GM20431 (cell line): Measurements from ENCODE around the gene EFCAB6.

ENCODE experiments used
- in situ Hi-C: fragments of 300-500 bp; cut with MseI, MboI; formaldehyde crosslinking; loops from one replicate; pipeline ENCODE4 v1.15.0; 2020; ENCODE audit warnings: low sequenced_read_pairs; ENCODE audit not compliant: unreplicated experiment

The EFCAB6 gene

DNA sequence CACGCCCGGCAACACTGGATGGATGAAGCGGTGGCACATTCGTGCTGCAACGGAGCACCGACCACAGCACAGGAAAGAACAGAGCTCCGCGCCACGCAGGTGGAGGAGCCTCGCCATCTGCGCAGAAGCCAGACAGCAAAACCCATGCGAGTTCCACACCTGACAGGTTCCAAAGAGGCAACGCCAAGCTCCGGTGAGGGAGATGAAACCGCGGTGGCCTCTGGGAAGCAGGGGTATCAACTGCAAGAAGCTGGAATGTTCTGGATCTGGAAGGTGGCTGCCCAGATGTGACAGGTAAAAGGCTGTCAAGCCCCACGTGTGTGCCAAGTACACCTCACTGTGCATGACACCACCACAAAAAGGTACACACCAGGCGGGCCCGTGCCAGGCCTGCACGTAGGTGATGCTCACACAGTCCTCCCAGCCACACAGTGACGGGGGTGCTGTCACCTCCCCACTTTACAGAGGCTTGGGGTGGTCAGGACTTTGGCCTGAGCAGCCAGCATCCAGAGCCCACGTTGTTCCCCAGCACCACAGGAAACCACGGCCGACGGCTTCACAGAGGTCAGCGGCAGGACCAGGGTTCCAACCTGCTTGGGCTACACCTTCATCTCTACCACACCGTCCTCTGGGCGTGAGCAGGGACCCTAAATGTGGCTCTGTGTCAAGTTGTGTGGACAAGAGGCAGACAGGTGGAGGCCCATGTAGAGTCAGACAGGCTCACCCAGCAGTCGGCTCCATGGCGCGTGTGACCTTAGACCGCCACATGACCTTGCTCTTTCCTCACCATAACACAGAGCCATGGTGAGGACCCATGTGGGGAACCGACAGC is 19.7 kb upstream of the EFCAB6 start:
- in situ Hi-C loops, result no loop called here

DNA sequence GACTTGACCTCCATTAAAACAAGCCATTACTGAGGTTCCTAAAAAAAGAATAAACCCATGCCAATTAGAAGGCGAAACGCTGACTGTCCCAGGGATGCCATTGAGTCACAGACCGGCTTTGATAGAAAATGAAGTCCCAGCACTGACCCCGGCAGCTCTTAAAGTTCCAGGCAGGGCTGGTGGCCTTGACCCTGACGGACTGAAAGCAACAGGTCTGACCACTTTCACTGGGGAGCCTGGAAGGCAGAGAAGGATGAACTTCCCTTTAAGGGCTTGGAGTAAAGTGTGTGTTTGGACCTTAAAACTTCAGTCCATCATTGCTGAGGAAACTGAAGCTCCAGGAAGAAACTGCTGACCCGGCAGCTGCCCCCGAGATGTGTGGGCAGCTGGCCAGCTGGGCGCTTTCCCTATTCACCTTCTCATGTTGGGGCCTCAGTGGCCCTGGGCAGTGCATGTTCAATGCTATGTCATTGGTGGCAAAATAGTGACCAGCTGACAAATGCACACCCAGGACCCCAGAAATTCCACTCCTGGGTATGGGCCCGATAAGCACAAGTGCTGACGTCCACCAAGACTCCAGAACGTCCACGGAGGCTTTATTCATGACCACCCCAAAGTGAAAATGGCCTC is 18.9 kb upstream of the EFCAB6 start:
- in situ Hi-C loops, result no loop called here

DNA sequence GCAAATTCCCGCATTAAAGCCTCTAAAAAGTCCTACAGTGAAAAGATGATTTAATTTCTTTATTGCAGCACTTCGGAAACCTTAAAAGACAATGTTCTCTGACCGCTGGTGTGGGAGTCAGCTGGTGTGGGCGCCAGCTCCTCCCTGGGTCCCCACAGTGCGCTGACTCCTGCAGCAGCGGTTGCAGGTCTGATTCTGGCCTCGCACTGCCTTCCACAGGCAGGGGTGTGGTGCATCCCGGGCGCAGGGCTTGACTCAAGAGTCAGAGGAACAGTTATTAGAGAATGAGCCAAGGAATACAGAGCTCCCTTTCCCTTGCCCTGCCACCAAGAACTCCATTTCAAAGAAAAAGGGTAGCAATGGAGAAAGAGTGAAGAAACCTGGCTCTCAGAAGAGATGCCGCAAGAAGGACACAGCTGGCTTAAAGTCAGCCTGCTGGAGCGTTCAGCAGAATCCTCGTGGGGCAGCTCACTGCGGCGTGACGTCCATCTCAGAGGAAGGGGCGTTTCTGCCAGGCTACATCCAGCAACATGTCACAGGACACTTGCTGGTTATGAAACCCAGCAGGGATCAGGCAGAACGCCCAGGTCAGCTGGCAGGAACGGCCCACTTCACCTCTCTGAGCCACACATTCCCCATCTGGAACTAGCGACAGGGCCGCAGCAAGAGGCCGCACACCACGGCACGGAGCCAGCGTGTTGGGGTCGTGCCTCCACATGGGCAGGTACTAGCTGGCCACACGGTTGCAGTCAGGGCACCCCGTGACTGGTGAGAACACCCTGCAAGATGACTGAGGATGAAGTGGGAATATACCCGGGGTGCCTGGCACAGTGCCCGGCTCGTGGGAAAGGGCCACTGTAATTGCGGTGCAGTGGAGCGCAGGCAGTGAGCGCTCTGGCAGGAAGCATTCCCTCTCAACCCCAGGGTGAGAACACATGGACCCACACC is 18.1 kb upstream of the EFCAB6 start:
- in situ Hi-C loops, result no loop called here

DNA sequence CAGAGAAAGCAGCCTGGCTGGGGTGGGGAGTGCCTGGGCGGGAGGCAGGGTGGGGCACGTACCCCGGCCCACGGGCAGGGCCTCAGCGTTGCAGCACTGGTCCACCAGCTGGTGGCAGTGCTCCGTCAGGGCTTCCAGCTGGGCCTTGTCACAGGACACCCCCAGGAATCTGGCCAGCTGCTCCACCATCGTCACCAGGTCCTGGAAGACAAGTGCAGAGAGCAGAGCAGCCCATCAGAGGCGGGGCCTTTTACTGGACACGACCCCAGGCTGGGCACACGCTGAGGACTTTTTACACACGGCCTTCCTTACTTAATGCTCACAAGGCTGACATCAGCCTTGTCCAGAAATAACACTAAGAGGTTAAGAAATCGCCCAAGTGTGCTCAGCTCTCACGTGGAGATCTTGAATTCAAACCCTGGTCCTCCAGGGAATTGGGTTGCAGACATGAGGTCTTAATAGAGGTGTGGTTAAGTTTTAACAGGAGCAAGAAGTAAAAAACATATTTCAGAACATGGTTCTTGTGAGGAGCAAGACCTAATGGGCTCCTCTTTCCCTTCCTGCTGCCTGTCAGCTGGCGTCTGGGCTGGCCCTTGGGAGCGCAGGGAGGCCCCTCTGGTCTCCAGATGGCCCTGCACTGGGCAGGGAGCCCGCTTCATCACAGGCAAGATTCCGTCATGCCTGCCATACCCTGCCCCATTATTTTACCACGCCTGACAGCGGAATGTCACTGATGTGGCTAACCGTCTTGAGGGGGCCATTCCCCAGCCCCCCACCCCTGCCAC is 17.1 kb upstream of the EFCAB6 start:
- in situ Hi-C loops, result no loop called here

DNA sequence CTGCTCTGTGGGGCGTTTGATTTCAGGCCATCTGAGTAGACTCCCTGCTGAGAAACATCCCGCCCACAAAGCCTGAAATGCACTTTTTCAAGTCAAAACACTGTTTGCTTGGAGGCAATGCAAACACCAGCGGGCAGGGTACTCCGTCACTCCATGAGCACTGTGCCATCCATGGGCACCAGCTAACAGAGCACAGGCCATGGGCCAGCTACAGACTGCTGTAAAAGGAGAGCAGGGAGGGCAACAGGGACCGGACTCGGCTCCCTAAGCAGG is 16.6 kb upstream of the EFCAB6 start:
- in situ Hi-C loops, result no loop called here

DNA sequence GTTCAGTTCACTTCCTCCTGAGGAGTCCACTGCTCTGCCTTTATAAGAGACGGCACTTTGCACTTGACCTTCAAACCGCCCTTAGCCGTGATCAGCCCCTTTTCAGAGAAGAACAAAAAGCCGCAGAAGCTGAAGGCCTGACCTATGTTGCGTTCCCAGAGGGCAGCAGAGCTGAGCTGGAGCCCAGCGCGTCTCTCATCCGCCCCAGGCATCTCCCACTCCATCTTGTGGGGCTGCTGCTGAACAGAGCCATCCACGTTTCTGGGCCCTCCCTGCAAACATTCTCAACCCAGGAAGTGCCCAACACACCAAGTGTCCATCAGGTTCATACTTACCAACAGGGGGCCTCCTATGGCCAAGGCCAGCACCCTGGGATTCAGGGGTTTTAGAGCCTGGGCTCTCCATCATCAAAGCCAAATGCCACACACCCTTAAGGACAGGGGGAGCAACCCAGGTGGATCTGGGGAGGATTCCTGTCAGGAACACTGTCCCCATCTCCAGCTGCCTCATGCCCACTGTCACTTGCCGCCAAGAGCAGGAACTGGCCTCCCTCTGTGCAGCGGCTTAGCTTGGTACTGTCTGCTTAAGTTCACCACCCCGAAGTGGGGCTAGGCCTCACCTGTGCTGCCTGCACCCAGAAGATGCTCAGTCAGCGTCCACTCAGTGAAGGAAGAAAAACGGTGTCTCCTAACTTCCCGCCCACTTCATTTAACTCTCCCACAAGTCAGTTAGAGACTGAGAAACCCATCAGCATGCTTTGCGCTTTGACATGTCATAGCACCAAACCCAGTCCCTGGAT is 16.0 kb upstream of the EFCAB6 start:
- in situ Hi-C loops, result no loop called here

DNA sequence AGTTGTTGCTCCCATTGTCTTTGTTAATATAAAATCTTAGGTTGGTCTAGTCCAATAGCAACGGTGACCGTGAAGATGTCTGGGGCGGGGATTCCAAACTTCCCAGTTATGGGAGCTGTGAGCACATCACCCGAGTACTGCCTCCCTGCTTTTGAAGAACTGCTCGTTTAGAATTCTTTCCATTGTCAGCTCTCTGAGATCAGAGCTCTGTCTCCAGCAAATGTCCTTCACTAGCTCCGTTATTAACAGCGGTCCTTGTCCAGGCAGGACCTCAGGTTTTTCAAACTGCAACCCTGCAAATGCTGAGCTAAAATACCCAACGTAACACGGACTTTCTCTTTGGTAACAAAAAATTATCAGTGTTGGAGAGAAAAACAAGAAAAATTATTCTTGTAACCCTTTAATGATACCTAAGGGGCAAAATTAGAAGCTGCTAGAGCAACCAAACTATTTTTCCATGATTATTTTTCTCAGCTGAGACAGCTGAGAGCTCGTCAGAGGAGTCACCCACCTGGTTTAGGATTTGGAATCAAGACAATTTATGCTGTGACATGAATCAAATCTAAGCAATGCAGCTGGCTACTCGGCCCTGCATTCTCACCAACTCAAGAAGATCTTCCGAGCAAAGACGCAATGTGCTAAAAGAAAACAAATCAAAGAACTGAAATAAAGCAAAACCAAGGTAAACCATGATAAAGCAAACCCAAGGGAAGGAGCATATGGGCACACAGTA is 15.1 kb upstream of the EFCAB6 start:
- in situ Hi-C loops, result no loop called here

DNA sequence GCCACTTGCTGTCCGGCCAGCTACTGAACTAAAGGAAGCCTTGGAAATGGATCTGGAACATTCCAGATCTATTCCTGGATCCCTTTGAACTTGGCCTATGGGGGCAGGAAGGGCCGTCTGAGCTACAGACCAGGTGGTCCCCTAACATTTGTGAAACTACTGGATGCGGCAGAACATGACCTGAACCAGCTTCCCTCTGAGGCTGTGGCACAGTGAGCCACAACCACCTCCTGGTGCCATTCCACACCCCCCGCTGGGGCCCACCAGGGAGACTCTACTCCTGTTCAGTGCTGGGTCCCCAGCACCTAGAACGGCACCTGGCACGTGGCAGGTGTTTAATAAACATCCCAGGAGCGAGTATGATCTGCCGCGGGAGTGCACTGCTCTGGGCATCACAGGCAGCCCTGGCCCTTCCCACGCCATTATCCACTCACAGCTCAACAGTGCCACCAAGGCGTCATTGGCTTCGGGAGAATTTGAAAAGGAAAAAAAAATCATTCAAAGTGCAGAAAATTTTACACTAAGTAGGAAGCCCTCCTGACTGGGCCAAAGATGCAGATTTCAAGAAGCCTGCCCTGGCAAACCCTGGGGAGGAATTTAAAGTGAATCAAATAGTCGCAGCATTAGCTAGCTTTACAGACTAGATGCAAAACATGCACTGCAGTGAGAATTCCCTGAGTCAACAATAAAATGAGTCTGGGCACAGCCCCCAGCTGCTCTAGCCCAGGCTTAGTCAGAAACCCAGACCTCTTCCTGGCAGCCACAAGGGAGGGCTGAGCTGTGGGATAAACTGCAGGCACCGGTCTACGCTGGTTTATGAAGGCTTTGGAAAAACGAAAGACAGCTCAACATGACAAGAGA is 14.3 kb upstream of the EFCAB6 start:
- in situ Hi-C loops, result no loop called here

DNA sequence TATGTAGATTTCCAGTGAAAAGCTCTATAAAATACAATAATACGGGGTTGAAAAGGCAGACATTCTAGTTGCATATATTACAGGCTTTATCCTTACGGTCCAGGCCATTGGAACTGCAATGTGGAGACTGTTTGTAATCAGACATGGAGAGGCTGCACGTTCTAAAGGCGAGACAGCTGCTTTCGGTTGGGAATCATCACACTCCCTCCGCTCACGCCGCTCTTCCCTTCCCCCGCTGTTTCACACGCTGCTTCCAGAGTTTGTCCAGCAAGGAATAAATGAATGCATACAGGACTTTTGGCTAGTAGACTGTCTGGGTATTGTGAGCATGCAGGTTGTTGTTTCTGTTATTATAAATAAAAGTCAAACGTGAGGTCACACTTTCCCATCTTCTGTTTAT is 13.5 kb upstream of the EFCAB6 start:
- in situ Hi-C loops, result no loop called here

DNA sequence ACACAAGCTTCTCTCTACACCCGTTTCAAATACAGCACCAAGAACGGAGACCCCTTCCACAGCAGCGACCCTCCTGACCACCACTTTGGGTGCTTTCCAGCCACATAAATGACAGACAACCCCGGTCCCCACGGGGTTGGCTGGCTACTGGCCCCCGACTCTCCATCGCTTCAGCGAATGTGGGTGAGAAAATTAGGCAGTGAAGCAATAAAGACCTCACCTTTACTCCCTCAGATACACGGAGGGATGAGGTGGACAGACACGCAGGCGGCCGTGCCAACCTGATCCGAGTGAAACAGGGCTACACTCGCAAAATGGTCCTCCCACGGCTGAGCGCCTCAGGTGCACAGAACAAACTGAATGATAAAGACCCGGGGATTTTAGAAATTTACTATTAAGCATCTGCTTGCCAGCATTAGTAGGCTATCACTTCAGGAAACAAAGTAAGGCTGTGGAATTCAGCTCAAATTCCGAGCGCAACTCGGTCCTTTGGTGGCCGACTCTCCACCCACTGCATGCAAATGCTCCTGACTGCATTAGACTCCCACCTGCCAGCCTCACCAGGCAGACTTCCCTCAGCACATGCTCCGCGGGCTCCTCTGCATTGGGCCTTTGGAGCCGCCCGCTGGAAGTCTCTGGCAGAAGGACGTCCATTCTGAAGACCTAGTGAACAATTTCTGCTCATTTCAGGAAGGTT is 12.8 kb upstream of the EFCAB6 start:
- in situ Hi-C loops, result no loop called here

DNA sequence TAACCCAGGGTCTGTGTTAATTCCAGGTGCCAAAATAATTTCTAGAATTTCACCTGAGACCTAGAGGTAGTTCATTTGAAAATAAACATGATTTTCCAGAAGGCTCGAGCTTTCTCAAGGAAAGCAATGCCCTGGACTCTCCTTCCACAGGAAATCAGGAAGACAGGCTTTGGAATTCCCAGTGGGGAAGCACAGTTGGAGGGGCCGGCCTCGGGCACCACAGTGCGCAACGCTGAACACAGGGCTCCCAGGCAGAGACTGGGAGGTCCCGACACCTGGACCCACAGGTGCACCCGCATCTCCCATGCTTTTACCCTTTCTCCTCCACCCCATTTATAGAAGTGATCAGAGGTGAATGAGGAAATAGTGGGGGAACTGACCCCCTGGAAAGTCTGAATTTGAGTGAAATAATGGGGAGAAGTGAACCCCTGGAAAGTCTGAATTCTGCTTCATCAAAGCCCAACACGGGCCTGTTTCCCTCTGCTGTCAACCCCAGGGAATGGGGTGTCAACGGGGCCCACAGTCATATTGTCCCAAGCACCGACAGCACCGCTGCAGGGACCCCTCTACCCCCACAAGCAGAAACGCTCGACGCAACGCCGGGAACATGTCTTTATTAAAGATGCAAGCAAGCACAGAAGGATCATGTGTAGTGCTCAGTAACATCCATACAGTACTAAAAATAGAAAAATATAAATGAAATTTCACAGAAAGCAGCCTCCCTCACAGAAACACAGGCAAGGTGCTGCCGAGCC is 12.0 kb upstream of the EFCAB6 start:
- in situ Hi-C loops, result no loop called here

DNA sequence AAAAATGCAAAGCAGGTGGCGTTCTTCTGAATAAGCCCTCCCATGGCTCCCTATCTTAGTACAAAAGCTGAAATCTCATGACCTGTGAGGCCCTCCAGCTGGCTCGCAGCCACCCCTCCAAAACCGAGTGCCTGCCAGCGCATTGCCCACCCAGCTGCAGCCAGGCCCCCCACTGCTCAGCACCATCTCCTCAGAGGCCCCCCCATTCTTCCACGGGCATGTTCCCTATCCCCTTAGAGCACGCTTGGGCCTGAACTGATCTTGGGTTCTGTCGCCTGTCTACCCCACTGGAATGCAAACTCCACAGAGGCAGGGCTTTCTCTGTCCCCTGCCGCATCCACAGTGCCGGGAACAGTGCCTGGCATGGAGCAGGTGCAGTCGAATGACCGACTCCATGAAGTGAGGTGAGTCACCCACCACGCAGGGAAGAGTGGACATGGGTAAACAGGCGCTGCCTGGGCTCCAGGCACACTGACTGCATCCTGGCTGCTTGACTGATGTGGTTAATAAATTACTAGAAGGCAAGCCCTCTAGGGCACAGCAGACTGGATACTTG is 11.3 kb upstream of the EFCAB6 start:
- in situ Hi-C loops, result no loop called here

DNA sequence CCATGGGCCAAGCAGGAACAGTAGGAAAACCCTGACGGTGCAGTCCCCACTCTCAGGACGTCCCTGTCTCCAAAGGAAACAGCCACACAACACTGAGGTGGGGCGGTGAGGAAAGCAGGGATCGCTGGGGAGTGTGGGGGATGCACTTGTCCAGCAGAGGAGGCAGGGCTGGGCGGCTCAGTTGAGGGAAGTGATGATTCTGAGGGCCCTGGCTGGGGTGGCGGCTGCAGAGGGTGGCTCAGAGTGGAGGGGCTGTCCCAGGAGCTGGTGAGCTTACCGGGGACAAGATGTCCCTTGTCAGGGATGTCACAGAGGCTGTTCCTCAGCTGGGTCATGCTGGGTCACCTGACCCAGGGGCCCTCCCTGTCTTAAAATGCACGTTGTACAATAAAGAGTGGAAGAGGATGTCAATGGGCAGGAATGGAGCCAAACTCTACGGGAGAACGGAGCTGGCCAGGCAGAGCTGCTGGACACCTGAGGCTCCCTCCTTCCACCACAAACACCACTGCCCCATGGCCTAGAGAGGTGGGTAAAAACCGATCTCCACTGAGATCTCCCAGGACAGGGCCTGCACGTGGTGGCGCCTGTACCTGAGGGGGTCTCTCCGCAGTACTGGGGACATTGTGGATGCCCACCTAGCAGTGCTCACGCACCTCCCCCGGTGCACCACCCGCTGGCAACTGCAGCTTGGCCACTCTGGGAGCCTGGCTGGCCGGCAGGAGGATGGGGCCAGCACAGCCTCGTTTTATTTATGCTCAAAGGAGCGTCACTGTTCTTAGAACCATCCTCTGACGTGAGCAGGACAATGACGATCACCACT is 9.7 kb upstream of the EFCAB6 start:
- in situ Hi-C loops, result no loop called here

DNA sequence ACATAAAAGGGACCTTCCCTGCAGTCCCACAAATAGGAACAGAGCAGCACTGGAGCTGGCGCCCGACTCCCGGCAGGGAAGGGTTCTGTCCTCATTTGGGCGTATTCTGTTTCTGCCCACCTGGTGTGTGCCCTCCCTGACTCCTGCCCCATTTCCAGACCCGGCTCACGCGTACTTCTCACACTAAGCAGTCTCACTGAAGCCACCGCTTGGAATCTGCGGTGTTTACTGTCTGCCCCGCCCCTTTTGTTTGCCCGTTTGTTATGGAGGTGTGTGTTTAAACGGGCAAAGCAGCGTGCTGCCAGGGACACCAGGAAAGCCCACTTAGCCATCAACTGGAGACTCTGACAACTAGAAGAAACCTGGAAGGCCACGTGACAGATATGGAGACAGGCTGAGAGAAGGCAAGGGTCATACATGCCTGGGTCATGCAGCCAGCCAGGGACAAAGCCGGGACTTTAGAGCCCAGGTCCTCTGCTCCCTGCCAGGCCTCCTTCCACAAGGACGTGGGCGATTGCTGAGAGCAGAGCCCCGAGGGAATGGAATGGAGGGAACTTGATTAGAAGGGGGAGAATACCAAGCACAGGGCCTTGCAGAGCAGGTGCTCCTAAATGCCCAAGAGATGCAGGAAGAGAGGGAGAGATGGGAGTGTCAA is 8.7 kb upstream of the EFCAB6 start:
- in situ Hi-C loops, result no loop called here
